ENCODE data around the gene EIF5B. TPM values are rescaled to one million over a fixed set of nuclear protein-coding genes. Genes with fewer than 3 reads are reported as not detected.
"Not testable (repeated sequence)": the region's sequence is repeated elsewhere in the genome, so short reads cannot be mapped to it uniquely, and the experiment has no call there.

Gene EIF5B, protein sequence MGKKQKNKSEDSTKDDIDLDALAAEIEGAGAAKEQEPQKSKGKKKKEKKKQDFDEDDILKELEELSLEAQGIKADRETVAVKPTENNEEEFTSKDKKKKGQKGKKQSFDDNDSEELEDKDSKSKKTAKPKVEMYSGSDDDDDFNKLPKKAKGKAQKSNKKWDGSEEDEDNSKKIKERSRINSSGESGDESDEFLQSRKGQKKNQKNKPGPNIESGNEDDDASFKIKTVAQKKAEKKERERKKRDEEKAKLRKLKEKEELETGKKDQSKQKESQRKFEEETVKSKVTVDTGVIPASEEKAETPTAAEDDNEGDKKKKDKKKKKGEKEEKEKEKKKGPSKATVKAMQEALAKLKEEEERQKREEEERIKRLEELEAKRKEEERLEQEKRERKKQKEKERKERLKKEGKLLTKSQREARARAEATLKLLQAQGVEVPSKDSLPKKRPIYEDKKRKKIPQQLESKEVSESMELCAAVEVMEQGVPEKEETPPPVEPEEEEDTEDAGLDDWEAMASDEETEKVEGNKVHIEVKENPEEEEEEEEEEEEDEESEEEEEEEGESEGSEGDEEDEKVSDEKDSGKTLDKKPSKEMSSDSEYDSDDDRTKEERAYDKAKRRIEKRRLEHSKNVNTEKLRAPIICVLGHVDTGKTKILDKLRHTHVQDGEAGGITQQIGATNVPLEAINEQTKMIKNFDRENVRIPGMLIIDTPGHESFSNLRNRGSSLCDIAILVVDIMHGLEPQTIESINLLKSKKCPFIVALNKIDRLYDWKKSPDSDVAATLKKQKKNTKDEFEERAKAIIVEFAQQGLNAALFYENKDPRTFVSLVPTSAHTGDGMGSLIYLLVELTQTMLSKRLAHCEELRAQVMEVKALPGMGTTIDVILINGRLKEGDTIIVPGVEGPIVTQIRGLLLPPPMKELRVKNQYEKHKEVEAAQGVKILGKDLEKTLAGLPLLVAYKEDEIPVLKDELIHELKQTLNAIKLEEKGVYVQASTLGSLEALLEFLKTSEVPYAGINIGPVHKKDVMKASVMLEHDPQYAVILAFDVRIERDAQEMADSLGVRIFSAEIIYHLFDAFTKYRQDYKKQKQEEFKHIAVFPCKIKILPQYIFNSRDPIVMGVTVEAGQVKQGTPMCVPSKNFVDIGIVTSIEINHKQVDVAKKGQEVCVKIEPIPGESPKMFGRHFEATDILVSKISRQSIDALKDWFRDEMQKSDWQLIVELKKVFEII
- total RNA-seq = 10 to 100 TPM; 20.4 to 38.8 (median 30.4) TPM
- 10 to 100 TPM; 17.5 to 37.4 TPM for polyA plus RNA-seq
- long read RNA-seq, donor 1, partial matches to known transcripts = 24 of 25 reads
- long read RNA-seq, donor 1, other reads (novel, unspliced or antisense) = 1 of 25 reads
- long read RNA-seq, donor 2, full-length matches to known transcripts = 2 of 207 reads
- long read RNA-seq, donor 2, partial matches to known transcripts = 205 of 207 reads
- long read RNA-seq, donor 2, other reads (novel, unspliced or antisense) = 0 of 207 reads
- long read RNA-seq, donor 3, full-length matches to known transcripts = 4 of 54 reads
- long read RNA-seq, donor 3, partial matches to known transcripts = 49 of 54 reads
- long read RNA-seq, donor 3, other reads (novel, unspliced or antisense) = 1 of 54 reads

DNA sequence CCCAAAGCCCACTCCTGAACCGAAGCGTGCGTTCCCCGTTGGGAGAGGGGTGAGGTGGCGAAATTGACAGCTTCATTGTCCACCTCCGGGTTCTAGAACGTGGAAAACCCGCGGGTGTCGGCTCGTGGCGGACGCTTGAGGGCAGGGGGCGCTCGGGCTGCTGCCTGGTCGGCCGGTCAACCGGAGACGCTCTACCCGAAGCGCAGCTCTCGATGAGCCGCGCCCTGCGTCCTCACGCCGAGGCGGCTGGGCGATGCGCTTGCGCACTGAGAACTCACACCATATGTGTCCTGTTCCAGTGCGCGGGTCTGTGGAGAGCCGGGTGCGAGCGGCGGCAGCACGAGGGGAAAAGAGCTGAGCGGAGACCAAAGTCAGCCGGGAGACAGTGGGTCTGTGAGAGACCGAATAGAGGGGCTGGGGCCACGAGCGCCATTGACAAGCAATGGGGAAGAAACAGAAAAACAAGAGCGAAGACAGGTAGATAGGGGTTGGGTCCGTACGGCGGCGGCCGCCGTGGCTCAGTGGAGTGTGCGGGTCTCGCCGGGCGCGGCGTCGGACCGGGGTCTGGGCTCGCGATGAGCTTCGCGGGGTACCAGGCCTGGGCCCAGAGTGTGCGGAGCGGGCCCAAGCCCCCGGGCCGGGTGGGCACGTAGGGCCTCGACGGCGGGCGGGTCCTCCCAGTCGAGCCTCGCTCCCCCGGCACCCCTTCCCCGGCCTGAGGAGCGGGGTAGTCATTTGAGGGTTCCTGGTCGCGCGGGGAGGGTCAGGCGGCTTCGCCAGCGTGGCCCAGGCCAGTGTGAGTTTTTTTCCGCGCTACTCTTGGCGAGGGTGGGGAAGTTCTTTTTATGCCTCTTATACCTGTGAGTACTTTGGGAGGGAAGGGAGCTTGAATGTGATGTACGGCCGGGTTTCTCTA lies at the start of gene EIF5B:
TSS of gene EIF5B (plus strand) at position 277 of the 916 bp plus-strand sequence. CDS start at position 443, 166 bp downstream.
- Histone ChIP-seq H3K27me3 (no peaks in the 10 kb centered on the region), H3K27ac (peak within 1 kb of the TSS; percentile 39 to 77), H3K4me3 (peak within 1 kb of the TSS; percentile 83), H3K9me3 (no peaks in the 10 kb centered on the region), H3K36me3 (no peaks in the 10 kb centered on the region), H3K4me1 (ENCODE audit: insufficient read depth) (peaks cover 2% of the 10 kb centered on the region)
- peak; percentile 94 to 97 (median 95) for DNase-seq
- intact Hi-C loops (cut with DNase I) = loop anchor here in 2 of 4 donors (5.0 to 10.0 kb wide), 3 partner anchors 150 to 157 kb away; partner anchors contain the start of genes MITD1 (in 2 of the 2), MRPL30 (in 2 of the 2) and REV1 (in 1 of the 2)
- TF ChIP-seq EP300 (IDR thresholded peaks at IDR 0.05) (no peak), POLR2A (IDR thresholded peaks at IDR 0.05) (peak; percentile 54)
- TF ChIP-seq, protein P1, sequence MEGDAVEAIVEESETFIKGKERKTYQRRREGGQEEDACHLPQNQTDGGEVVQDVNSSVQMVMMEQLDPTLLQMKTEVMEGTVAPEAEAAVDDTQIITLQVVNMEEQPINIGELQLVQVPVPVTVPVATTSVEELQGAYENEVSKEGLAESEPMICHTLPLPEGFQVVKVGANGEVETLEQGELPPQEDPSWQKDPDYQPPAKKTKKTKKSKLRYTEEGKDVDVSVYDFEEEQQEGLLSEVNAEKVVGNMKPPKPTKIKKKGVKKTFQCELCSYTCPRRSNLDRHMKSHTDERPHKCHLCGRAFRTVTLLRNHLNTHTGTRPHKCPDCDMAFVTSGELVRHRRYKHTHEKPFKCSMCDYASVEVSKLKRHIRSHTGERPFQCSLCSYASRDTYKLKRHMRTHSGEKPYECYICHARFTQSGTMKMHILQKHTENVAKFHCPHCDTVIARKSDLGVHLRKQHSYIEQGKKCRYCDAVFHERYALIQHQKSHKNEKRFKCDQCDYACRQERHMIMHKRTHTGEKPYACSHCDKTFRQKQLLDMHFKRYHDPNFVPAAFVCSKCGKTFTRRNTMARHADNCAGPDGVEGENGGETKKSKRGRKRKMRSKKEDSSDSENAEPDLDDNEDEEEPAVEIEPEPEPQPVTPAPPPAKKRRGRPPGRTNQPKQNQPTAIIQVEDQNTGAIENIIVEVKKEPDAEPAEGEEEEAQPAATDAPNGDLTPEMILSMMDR (IDR thresholded peaks at IDR 0.05) = peak; percentile 30 to 69 (median 59)
- 0 to 1% (median 1%) methylated on average over 85 to 87 of the region's 87 CpGs for WGBS, 3 donors

DNA sequence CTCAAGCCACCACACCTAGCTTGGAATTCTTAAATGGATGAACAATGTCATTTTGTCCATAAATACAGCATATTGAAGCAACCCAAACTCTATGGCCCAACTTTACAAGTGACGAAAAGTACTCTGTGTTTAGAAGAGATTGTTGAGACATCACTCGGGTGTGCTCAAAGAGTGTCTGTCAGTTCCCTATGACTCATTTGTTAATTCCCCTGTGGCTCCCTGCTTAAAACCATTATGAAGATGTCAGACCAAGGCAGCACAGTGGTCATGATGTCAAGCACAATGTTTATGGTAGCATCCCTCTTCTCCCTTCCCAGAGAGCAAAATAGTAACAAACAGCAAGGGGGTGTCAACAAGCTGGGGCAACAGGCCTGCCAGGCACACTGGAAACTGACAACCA lies 39.2 kb upstream of the EIF5B start:
- TF ChIP-seq POLR2A (IDR thresholded peaks at IDR 0.05) (no peak), EP300 (IDR thresholded peaks at IDR 0.05) (no peak)
- TF ChIP-seq, protein P1 (IDR thresholded peaks at IDR 0.05) = no peak
- Histone ChIP-seq H3K9me3 (no peaks in the 10 kb centered on the region), H3K4me3 (no peak overlapping the region), H3K36me3 (no peaks in the 10 kb centered on the region), H3K27ac (no peak overlapping the region), H3K4me1 (ENCODE audit: insufficient read depth) (no peaks in the 10 kb centered on the region), H3K27me3 (no peaks in the 10 kb centered on the region)
- no peak for DNase-seq
- WGBS, 3 donors = 86 to 95% (median 92%) methylated on average over 2 of the region's 2 CpGs
- intact Hi-C loops (cut with DNase I) = no loop called here

DNA sequence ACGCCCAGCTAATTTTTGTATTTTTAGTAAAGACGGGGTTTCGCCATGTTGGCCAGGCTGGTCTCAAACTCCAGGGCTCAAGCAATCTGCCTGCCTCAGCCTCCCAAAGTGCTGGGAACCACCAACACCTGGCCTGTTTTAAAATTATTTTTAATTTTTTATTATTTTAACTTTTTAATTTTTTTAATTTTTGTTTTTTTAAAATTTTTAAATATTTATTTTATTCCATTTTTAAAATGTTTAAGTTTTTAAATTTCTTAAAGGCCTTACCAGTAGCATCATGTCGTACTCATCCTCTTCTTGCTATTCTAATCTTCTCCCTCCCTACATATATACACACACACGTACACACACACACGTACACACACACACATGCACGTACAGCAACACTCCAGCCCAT lies 37.6 kb upstream of the EIF5B start:
- H3K27ac ChIP-seq = no peak overlapping the region
- no peak for DNase-seq
- no peak overlapping the region for H3K4me3 ChIP-seq
- 94 to 96% (median 95%) methylated on average over 7 of the region's 7 CpGs for WGBS, 3 donors
- H3K36me3 ChIP-seq = no peaks in the 10 kb centered on the region
- no peaks in the 10 kb centered on the region for H3K9me3 ChIP-seq
- intact Hi-C loops (cut with DNase I) = no loop called here
- no peak for TF ChIP-seq EP300 (IDR thresholded peaks at IDR 0.05)
- TF ChIP-seq, protein P1 (IDR thresholded peaks at IDR 0.05) = no peak
- no peak for TF ChIP-seq POLR2A (IDR thresholded peaks at IDR 0.05)
- H3K27me3 ChIP-seq = no peaks in the 10 kb centered on the region
- H3K4me1 ChIP-seq (ENCODE audit: insufficient read depth) = no peaks in the 10 kb centered on the region

DNA sequence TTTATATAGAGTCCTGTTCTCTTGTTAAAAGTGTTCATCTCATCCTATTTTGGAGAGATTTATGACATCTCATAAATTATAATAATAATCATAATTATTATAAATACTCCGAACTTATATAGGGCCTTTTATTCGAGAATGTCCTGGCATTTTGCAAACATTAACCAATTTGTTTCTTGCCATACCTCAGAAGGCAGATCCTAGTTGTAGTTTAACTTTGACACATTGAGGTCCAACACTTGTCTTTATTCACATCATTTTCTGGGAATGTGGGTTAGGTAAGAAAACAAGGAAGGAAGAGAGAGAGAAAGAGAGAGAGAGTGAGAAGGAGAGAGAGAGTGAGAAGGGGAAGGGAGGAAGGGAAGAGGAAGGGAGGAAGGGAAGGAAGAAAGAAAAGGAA lies 36.1 kb upstream of the EIF5B start, which contains the start of gene LYG1:
TSS of gene LYG1 (minus strand) at position 101 of the 400 bp plus-strand sequence. CDS start 5,527 bp downstream, outside the sequence.
- intact Hi-C loops (cut with DNase I); H3K4me3 ChIP-seq; H3K27ac ChIP-seq; H3K4me1 ChIP-seq (ENCODE audit: insufficient read depth); H3K9me3 ChIP-seq; H3K27me3 ChIP-seq; H3K36me3 ChIP-seq; DNase-seq: not testable (repeated sequence)
- 88 to 95% (median 94%) methylated on average over 2 of the region's 2 CpGs for WGBS, 3 donors

All from ovary (tissue), 10 donors.